HUDEP-2 (cell line): Measurements from ENCODE around the gene AKT1.
"Not testable (repeated sequence)": the region's sequence is repeated elsewhere in the genome, so short reads cannot be mapped to it uniquely, and the experiment has no call there.

Experiments used
- DNase-seq, 76 experiments: peaks; one replicate each; lab custom pipeline; 2025; ENCODE audit not compliant: unreplicated experiment in 76 of 76; lab: John Stamatoyannopoulos, UW

AKT1 gene

GRCh38 chr14:104794993-104795780, at the start of gene AKT1:
AKT1 (minus strand) TSS chr14:104795748; CDS start chr14:104792643, 3,105 bp downstream.
- DNase-seq, result peak in 3 of 76 experiments; percentile 21 to 44 (median 31)

GRCh38 chr14:104845033-104845666, 49.6 kb upstream of the AKT1 start:
- no peak for DNase-seq

- DNase-seq, result no peak
These were observed 48.9 kb upstream of the AKT1 start for GRCh38 chr14:104844306-104845032.

- DNase-seq, result no peak
These were observed 48.1 kb upstream of the AKT1 start for GRCh38 chr14:104843442-104844305.

GRCh38 chr14:104843006-104843405, 47.5 kb upstream of the AKT1 start:
- no peak for DNase-seq

GRCh38 chr14:104841730-104842129, 46.2 kb upstream of the AKT1 start:
- no peak for DNase-seq

GRCh38 chr14:104836171-104836935, 40.8 kb upstream of the AKT1 start:
- DNase-seq, result not testable (repeated sequence)

GRCh38 chr14:104830781-104831180, 35.2 kb upstream of the AKT1 start:
- no peak for DNase-seq

GRCh38 chr14:104827177-104828055, 31.9 kb upstream of the AKT1 start:
- DNase-seq, result peak in 32 of 76 experiments; percentile 6 to 48 (median 26)

- no peak for DNase-seq
These were observed 31.3 kb upstream of the AKT1 start for GRCh38 chr14:104826861-104827176.

GRCh38 chr14:104826189-104826860, 30.8 kb upstream of the AKT1 start:
- peak in 68 of 76 experiments; percentile 11 to 90 (median 72) for DNase-seq

- no peak for DNase-seq
These were observed 28.9 kb upstream of the AKT1 start for GRCh38 chr14:104824353-104824997.

GRCh38 chr14:104822821-104823615, 27.5 kb upstream of the AKT1 start:
- DNase-seq, result no peak

- no peak for DNase-seq
These were observed 26.5 kb upstream of the AKT1 start for GRCh38 chr14:104821971-104822608.

GRCh38 chr14:104821229-104821945, 25.8 kb upstream of the AKT1 start:
- no peak for DNase-seq

GRCh38 chr14:104820669-104821228, 25.2 kb upstream of the AKT1 start:
- no peak for DNase-seq
